Smooth muscle cell (in vitro differentiated cells): ENCODE results near the gene PDLIM4. TPM values are rescaled to one million over a fixed set of nuclear protein-coding genes. Genes with fewer than 3 reads are reported as not detected.

Experiments
- DNase-seq: peaks from one replicate; lab custom pipeline; 2025; ENCODE audit not compliant: unreplicated experiment; lab: John Stamatoyannopoulos, UW
- H2AFZ ChIP-seq: fragments of 200-600 bp; sonication (generic); 2 replicates; pipeline ENCODE4 v1.6.0; 2016; ENCODE audit warnings: antibody characterized with exemption, low read depth, mild to moderate bottlenecking
- H3F3A ChIP-seq: fragments of 200-600 bp; sonication (generic); 2 replicates; pipeline ENCODE4 v1.6.0; 2017; ENCODE audit warnings: antibody characterized with exemption, low read depth
- H3K27ac ChIP-seq: fragments of 200-600 bp; sonication (generic); 2 replicates; pipeline ENCODE4 v1.5.1; 2016; ENCODE audit warnings: low read depth, mild to moderate bottlenecking
- H3K27me3 ChIP-seq: fragments of 200-600 bp; sonication (generic); 2 replicates; pipeline ENCODE4 v1.6.1; 2016; ENCODE audit warnings: low read depth, mild to moderate bottlenecking
- H3K36me3 ChIP-seq: fragments of 200-600 bp; sonication (generic); 2 replicates; pipeline ENCODE4 v1.5.1; 2016; ENCODE audit warnings: low read depth
- H3K4me1 ChIP-seq: fragments of 200-600 bp; sonication (generic); 2 replicates; pipeline ENCODE4 v1.5.1; 2016; ENCODE audit warnings: low read depth
- H3K4me2 ChIP-seq: fragments of 200-600 bp; sonication (generic); 2 replicates; pipeline ENCODE4 v1.6.0; 2016; ENCODE audit warnings: mild to moderate bottlenecking
- H3K4me3 ChIP-seq: fragments of 200-600 bp; sonication (generic); 2 replicates; pipeline ENCODE4 v1.5.1; 2016; ENCODE audit warnings: mild to moderate bottlenecking
- H3K79me2 ChIP-seq: fragments of 200-600 bp; sonication (generic); 2 replicates; pipeline ENCODE4 v1.6.0; 2016; ENCODE audit warnings: low read depth, mild to moderate bottlenecking
- H3K9ac ChIP-seq: fragments of 200-600 bp; sonication (generic); 2 replicates; pipeline ENCODE4 v1.6.0; 2016; ENCODE audit warnings: low read depth
- H3K9me3 ChIP-seq: fragments of 200-600 bp; sonication (generic); replicated peaks from 2 replicates; pipeline ENCODE4 v1.5.1; 2016; ENCODE audit warnings: low read depth
- H4K20me1 ChIP-seq: fragments of 200-600 bp; sonication (generic); 2 replicates; pipeline ENCODE4 v1.6.0; 2016; ENCODE audit warnings: low read depth
- CTCF ChIP-seq: fragments of 200-600 bp; sonication (generic); IDR thresholded peaks from 2 replicates; pipeline ENCODE4 v1.5.1; 2017; ENCODE audit warnings: borderline replicate concordance, mild to moderate bottlenecking, antibody characterized with exemption; ENCODE audit not compliant: insufficient read depth, poor library complexity, severe bottlenecking
- WGBS: methylation state at CpG from one replicate; pipeline ENCODE4 v1.1.7; 2016; ENCODE audit warnings: low lambda C conversion rate; 5-methylcytosine and 5-hydroxymethylcytosine counted together
- polyA plus RNA-seq: library from polyadenylated mRNA; unstranded; fragments of >200 nt; fragmentation: Nextera tagmentation; extraction: Ambion mirVana; gene quantifications from 2 replicates; pipeline ENCODE4 v1.2.1, GENCODE V29; 2016
- total RNA-seq: library from RNA; depleted of rRNA; stranded (reverse); fragments of >200 nt; gene quantifications from 2 replicates; pipeline ENCODE4 v1.2.3, GENCODE V29; 2014

The PDLIM4 gene
- total and polyA plus RNA-seq, 2 experiments from 2014 or later: 93.8 to 275 TPM

- Histone ChIP-seq H3K79me2 (peaks cover 67% of the 10 kb centered on the region), H3K27me3 (no peaks in the 10 kb centered on the region), H3F3A (peaks cover 32% of the 10 kb centered on the region), H3K27ac (peak overlapping the region; percentile 98), H4K20me1 (peaks cover 71% of the 10 kb centered on the region), H2AFZ (no peak overlapping the region), H3K36me3 (no peaks in the 10 kb centered on the region), H3K4me3 (no peak overlapping the region), H3K4me2 (peak overlapping the region; percentile 96), H3K9me3 (no peaks in the 10 kb centered on the region), H3K9ac (no peak overlapping the region), H3K4me1 (peaks cover 5% of the 10 kb centered on the region)
- DNase-seq: no peak
- 100% methylated on average over 2 of the region's 2 CpGs for WGBS
- TF ChIP-seq CTCF: no peak
These were observed 33.6 kb upstream of the PDLIM4 start for GRCh38 chr5:132223861-132224260.

- WGBS: 21% methylated on average over 1 of the region's 1 CpG
- DNase-seq: no peak
- no peak for TF ChIP-seq CTCF
- peak overlapping the region; percentile 78 for H3K4me3 ChIP-seq
- H2AFZ ChIP-seq: no peak overlapping the region
- no peaks in the 10 kb centered on the region for H3K9me3 ChIP-seq
- H4K20me1 ChIP-seq: peaks cover 63% of the 10 kb centered on the region
- H3K36me3 ChIP-seq: no peaks in the 10 kb centered on the region
- no peaks in the 10 kb centered on the region for H3K27me3 ChIP-seq
- peaks cover 5% of the 10 kb centered on the region for H3K4me1 ChIP-seq
- H3F3A ChIP-seq: peaks cover 32% of the 10 kb centered on the region
- peaks cover 58% of the 10 kb centered on the region for H3K79me2 ChIP-seq
- H3K9ac ChIP-seq: peak overlapping the region; percentile 96
- peak overlapping the region; percentile 98 for H3K27ac ChIP-seq
- H3K4me2 ChIP-seq: peak overlapping the region; percentile 96
These were observed 32.8 kb upstream of the PDLIM4 start for GRCh38 chr5:132224716-132225115.

- peaks cover 5% of the 10 kb centered on the region for H3K4me1 ChIP-seq
- peaks cover 32% of the 10 kb centered on the region for H3F3A ChIP-seq
These were observed 32.1 kb upstream of the PDLIM4 start for GRCh38 chr5:132225165-132226032.

More at GRCh38 chr5:132225165-132226032, 32.1 kb upstream of the PDLIM4 start:
- H3K36me3 ChIP-seq: no peaks in the 10 kb centered on the region
- H3K9me3 ChIP-seq: no peaks in the 10 kb centered on the region
- 6% methylated on average over 13 of the region's 13 CpGs for WGBS
- peaks cover 56% of the 10 kb centered on the region for H4K20me1 ChIP-seq
- peak overlapping the region; percentile 78 for H3K4me3 ChIP-seq
- H3K9ac ChIP-seq: peak overlapping the region; percentile 96
- TF ChIP-seq CTCF: no peak
- H2AFZ ChIP-seq: no peak overlapping the region
- no peaks in the 10 kb centered on the region for H3K27me3 ChIP-seq
- peak overlapping the region; percentile 96 for H3K4me2 ChIP-seq
- DNase-seq: peak; percentile 44
- H3K79me2 ChIP-seq: peaks cover 52% of the 10 kb centered on the region
- H3K27ac ChIP-seq: peak overlapping the region; percentile 98
